OCI-M2 (cell line): ENCODE data around the gene TTC7B.
"Not testable (repeated sequence)": the region's sequence is repeated elsewhere in the genome, so short reads cannot be mapped to it uniquely, and the experiment has no call there.

Experiments used
- DNase-seq: peaks from one replicate; lab custom pipeline; 2025; ENCODE audit not compliant: unreplicated experiment; lab: John Stamatoyannopoulos, UW

TTC7B gene

GRCh38 chr14:90830931-90831701 is 14.9 kb upstream of the TTC7B start:
- no peak for DNase-seq

- DNase-seq = no peak
These were observed 13.4 kb upstream of the TTC7B start for GRCh38 chr14:90829677-90830076.

GRCh38 chr14:90828642-90829487 is 12.6 kb upstream of the TTC7B start:
- no peak for DNase-seq

GRCh38 chr14:90827919-90828610 is 11.8 kb upstream of the TTC7B start:
- peak; percentile 80 for DNase-seq

GRCh38 chr14:90823542-90823941 is 7.3 kb upstream of the TTC7B start:
- DNase-seq = not testable (repeated sequence)

- DNase-seq = no peak
These were observed 4.7 kb upstream of the TTC7B start for GRCh38 chr14:90820958-90821357.

- no peak for DNase-seq
These were observed 3.6 kb upstream of the TTC7B start for GRCh38 chr14:90819734-90820393.

GRCh38 chr14:90818715-90819114 is 2.5 kb upstream of the TTC7B start:
- no peak for DNase-seq

GRCh38 chr14:90816681-90817436 is 629 bp upstream of the TTC7B start:
- DNase-seq = no peak

GRCh38 chr14:90815572-90815821 is 733 bp downstream of the TTC7B start:
- no peak for DNase-seq

- no peak for DNase-seq
These were observed 1.2 kb downstream of the TTC7B start for GRCh38 chr14:90814806-90815571.

- no peak for DNase-seq
These were observed 2.8 kb downstream of the TTC7B start for GRCh38 chr14:90813442-90813841.

GRCh38 chr14:90812109-90812508 is 4.1 kb downstream of the TTC7B start:
- no peak for DNase-seq

GRCh38 chr14:90811641-90812040 is 4.6 kb downstream of the TTC7B start:
- DNase-seq = no peak

- DNase-seq = no peak
These were observed 5.4 kb downstream of the TTC7B start for GRCh38 chr14:90810806-90811205.

- no peak for DNase-seq
These were observed 6.5 kb downstream of the TTC7B start for GRCh38 chr14:90809530-90810312.

- no peak for DNase-seq
These were observed 7.3 kb downstream of the TTC7B start for GRCh38 chr14:90808759-90809529.

- DNase-seq = no peak
These were observed 9.2 kb downstream of the TTC7B start for GRCh38 chr14:90807060-90807459.
